ENCODE data around the gene KRT27.
A peak's percentile ranks its signal among the peaks of the same experiment; 100 is the strongest.
"Not testable (repeated sequence)": the region's sequence is repeated elsewhere in the genome, so short reads cannot be mapped to it uniquely, and the experiment has no call there.

Gene KRT27

GRCh38 chr17:40782450-40782849 is at the start of gene KRT27:
KRT27 (minus strand) TSS chr17:40782550; CDS start chr17:40782493, 57 bp downstream.
- no peak for DNase-seq

DNA sequence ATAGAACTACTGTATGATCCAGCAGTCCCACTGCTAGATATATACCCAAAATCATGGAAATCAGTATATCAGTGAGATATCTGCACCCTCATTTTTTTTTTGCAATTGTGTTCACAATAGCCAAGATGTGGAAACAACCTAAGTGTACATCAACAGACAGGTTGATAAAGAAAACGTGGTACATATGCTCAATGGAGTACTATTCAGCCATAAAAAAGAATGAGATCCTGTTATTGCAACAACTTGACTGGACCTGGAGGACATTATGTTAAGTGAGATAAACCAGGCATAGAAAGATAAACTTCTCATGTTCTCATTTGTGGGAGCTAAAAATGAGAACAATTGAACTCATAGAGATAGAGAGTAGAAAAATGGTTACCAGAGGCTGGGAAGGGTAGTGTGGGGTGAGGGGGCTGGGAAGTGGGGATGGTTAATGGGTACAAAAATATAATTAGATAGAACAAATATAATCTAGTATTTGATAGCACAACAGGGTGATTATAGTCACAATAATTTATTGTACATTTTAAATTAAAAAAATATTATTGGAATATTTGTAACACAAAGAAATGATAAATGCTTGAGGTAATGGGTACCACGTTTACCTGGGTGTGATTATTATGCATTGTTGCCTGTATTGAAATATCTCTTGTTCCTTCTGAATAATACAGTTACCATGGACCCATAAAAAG is 47.9 kb upstream of the KRT27 start:
- no peak for DNase-seq

- DNase-seq = no peak
These were observed 46.2 kb upstream of the KRT27 start for GRCh38 chr17:40828454-40829044.

GRCh38 chr17:40827746-40828453 is 45.5 kb upstream of the KRT27 start:
- DNase-seq = no peak

GRCh38 chr17:40825599-40825998 is 43.2 kb upstream of the KRT27 start:
- DNase-seq = no peak

- DNase-seq = no peak
These were observed 41.9 kb upstream of the KRT27 start for GRCh38 chr17:40824015-40824832.

- DNase-seq = no peak
These were observed 39.9 kb upstream of the KRT27 start, which contains the start of gene KRT10 for GRCh38 chr17:40822132-40822812. KRT10 (minus strand) TSS chr17:40822614; CDS start chr17:40822585, 29 bp downstream.

DNA sequence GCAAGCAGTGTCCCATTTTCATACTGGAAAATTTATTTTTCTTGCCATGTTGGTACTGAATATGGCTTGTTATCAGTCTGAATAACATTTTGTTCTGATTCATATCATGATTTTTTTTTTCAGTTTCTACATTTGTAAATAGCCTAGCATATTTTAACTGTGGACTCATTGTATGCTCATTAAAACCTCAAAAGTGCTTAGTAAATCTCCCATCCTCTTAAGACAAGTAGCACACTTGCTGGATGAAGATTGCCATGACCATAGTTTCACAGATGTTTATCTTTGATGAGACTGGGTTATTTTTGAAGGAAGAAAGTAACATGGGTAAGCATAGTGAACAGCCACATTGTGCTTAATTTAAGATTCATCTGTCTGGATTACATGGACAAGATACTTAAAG is 39.2 kb upstream of the KRT27 start:
- no peak for DNase-seq

DNA sequence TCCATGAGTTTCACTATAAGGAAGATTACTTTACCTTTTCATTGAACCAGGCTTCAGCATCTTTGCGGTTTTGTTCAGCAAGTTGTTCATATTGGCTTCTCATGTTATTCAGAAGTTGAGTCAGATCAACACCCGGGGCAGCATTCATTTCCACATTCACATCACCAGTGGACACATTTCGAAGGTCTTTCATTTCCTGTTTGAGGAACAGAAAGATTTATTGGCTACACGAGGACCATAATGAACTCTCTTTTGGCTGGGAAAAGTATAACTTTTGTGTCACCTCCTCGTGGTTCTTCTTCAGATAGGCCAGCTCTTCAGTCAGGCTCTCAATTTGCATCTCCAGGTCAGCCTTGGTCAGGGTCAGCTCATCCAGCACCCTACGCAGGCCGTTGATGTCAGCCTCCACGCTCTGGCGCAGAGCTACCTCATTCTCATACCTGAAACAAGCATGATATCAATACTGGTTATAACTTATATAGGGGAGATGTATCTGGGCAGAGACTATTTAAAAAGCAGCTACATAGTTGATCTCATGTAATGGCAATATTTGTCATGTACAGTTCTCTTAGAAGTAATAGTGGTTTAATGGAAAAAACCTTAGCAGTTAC is 38.0 kb upstream of the KRT27 start:
- no peak for DNase-seq

DNA sequence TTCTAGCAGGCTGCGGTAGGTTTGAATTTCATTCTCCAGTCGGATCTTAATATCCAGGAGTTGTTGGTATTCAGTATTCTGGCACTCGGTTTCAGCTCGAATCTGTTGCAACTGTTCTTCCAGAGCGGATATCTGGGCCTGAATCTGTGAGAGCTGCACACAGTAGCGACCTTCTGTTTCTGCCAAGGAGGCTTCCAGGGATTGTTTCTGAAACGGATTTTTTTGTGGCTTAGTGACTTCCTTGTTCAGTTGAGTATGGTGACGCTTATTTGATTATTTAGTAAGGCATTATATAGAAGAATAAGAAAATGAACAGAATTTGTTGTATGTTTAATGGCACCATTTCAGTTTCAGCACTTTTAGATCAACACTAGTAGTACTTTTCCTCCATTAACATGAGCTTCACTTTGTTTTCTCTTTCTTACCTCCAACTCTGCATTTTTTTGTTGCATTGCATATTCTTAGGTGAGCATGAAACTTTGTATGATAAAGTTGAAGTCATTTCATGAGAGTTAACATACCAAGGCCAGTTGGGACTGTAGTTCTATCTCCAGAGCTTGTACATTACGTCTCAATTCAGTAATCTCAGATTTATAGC is 37.3 kb upstream of the KRT27 start:
- DNase-seq = no peak

- peak; percentile 86 for DNase-seq
These were observed 36.6 kb upstream of the KRT27 start for GRCh38 chr17:40818733-40819527.

DNA sequence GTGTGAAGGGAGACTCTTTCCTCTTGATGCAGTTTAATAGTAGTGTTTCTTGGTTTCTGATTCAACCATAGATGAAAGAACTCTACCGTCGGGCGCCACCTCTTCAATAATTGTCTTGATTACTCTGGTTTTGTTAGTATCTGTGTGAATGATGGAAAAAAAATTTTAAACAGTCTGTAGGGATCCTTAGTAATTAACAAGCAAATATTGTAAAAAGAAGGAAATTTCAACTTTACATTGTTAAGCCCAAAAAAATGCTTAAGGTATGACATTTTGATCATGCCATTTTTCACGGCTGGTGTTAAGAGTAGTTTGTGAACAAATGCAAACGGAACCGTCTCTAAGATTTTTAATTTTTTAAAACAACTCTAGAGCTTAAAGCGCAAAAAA is 36.0 kb upstream of the KRT27 start:
- DNase-seq = no peak

DNA sequence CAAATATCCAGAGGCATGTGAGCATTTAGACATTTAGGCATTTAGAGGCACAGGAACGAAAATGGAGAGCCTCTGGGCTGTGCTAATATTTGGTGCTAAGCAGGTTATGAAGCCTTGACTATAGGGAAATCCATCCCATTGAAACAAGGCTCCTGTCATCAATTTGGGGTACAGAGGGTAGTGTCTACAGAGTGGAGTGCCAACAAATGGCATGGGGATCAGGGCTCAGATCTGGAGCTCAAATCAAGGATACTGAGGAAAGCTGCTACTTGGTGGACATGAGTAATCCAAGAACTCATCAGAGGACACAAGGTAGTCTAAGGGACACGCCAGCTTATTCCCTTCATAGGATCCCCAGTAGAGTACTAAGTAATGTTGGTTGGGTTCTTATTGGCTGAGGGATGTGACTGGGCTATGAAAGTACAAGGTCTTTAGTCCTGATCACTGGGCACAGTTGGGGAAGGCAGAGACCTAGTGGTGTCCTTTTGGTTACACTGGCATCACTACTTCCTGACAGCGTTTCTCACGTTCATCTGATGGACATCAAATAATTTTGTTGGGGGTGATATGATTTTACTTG is 34.8 kb upstream of the KRT27 start:
- no peak for DNase-seq

- DNase-seq = no peak
These were observed 34.2 kb upstream of the KRT27 start for GRCh38 chr17:40816569-40816968.

- no peak for DNase-seq
These were observed 33.0 kb upstream of the KRT27 start for GRCh38 chr17:40815381-40815780.

DNA sequence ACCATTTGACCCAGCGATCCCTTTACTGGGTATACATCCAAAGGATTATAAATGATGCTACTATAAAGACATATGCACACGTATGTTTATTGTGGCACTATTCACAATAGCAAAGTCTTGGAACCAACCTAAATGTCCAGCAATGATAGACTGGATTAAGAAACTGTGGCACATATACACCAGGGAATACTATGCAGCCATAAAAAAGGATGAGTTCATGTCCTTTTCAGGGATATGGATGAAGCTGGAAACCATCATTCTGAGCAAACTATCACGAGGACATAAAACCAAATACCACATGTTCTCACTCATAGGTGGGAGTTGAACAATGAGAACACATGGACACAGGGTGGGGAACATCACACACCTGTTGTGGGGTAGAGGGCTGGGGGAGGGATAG is 32.3 kb upstream of the KRT27 start:
- not testable (repeated sequence) for DNase-seq

GRCh38 chr17:40813804-40814203 is 31.5 kb upstream of the KRT27 start:
- no peak for DNase-seq

DNA sequence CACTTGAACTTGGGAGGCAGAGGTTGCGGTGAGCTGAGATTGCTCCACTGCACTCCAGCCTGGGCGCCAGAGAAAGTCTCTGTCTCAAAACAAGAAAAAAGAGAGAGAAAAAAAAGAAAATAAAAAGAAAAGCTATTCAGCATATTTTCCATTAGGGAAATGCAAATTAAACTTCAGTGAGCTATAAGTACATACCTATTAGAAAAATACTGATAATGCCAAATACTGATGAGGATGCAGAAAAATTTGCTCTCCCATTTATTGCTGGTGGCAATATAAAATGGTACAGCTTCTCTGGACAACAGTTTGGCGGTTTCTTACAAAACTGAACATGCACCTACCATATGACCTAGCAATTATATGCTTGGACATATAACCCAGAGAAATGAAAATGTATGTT is 30.3 kb upstream of the KRT27 start:
- DNase-seq = no peak

- DNase-seq = no peak
These were observed 28.1 kb upstream of the KRT27 start for GRCh38 chr17:40810494-40810893.

- no peak for DNase-seq
These were observed 27.5 kb upstream of the KRT27 start for GRCh38 chr17:40809721-40810421.

Measured in CD4-positive, alpha-beta T cell treated with Interferon gamma for 1 hour (primary cell).